H1 (cell line): ENCODE data around the gene SPG7. TPM values are rescaled to one million over a fixed set of nuclear protein-coding genes. Genes with fewer than 3 reads are reported as not detected.

Experiments used
- CTCF ChIA-PET: fragments of 300-600 bp; sonication (Branson Sonifier 250); formaldehyde crosslinking; loops from one replicate; lab custom pipeline; 2021; ENCODE audit not compliant: partially characterized antibody; lab: Charles Lee
- POLR2A ChIA-PET: fragments of 300-600 bp; sonication (Branson Sonifier 250); formaldehyde crosslinking; loops from one replicate; lab custom pipeline; 2021; ENCODE audit warnings: inconsistent platforms; ENCODE audit not compliant: partially characterized antibody; lab: Charles Lee
- DNase-seq, 2 experiments: peaks; one replicate each; pipeline versions ENCODE4 v3.0.0 to v3.0.0-alpha.2; 2010 to 2022; ENCODE audit warnings: low spot score in 2 of 2, low read depth in 1 of 2, mixed read lengths in 1 of 2
- FAIRE-seq: peaks from 2 replicates; lab custom pipeline; 2011; peaks lifted over from hg19 to GRCh38; lab: Jason Lieb, UNC
- H2AFZ ChIP-seq: 2 replicates; pipeline ENCODE4 v1.8.1; 2012; ENCODE audit warnings: low read length, inconsistent platforms
- H2AK5ac ChIP-seq: 2 replicates; pipeline ENCODE4 v1.6.1; 2013; ENCODE audit warnings: low read depth, low read length
- H2BK120ac ChIP-seq: replicated peaks from 2 replicates; pipeline ENCODE3; 2013; ENCODE audit warnings: low read depth, low read length, inconsistent platforms
- H2BK12ac ChIP-seq: 2 replicates; pipeline ENCODE4 v1.6.1; 2013; ENCODE audit warnings: low read depth, low read length
- H2BK15ac ChIP-seq: 2 replicates; pipeline ENCODE4 v1.6.1; 2013; ENCODE audit warnings: low read length
- H2BK20ac ChIP-seq: 2 replicates; pipeline ENCODE4 v1.6.1; 2013; ENCODE audit warnings: low read length
- H2BK5ac ChIP-seq: 2 replicates; pipeline ENCODE4 v1.6.1; 2013; ENCODE audit warnings: low read depth, low read length
- H3K14ac ChIP-seq: 2 replicates; pipeline ENCODE4 v1.6.1; 2013; ENCODE audit warnings: inconsistent platforms; ENCODE audit not compliant: insufficient read length
- H3K18ac ChIP-seq: 2 replicates; pipeline ENCODE4 v1.6.1; 2013; ENCODE audit warnings: low read length; ENCODE audit errors: extremely low read depth
- H3K23ac ChIP-seq: 2 replicates; pipeline ENCODE4 v1.6.1; 2013; ENCODE audit warnings: inconsistent platforms; ENCODE audit not compliant: insufficient read length
- H3K23me2 ChIP-seq: 2 replicates; pipeline ENCODE4 v1.6.1; 2013; ENCODE audit warnings: low read depth, low read length
- H3K27ac ChIP-seq: 2 replicates; pipeline ENCODE4 v1.6.1; 2011; ENCODE audit warnings: low read depth, low read length, inconsistent platforms
- H3K27me3 ChIP-seq, 4 experiments: replicated peaks in 1 of 4; 1 replicate in 1 of 4; 2 replicates in 3 of 4; pipeline versions ENCODE4 v1.6.1 to v1.8.1; 2011 to 2013; ENCODE audit warnings: low read length in 3 of 4, mild to moderate bottlenecking in 3 of 4, inconsistent platforms in 2 of 4, mixed read lengths in 2 of 4, moderate library complexity in 1 of 4; ENCODE audit not compliant: control insufficient read depth in 3 of 4, insufficient read depth in 3 of 4; ENCODE audit errors: extremely low read depth in 1 of 4
- H3K36me3 ChIP-seq, 4 experiments: 2 replicates each; pipeline versions ENCODE4 v1.6.1 to v1.8.1; 2011 to 2013; ENCODE audit warnings: mild to moderate bottlenecking in 4 of 4, low read length in 3 of 4, moderate library complexity in 2 of 4, control low read depth in 1 of 4, inconsistent platforms in 1 of 4; ENCODE audit not compliant: insufficient read depth in 4 of 4, control insufficient read depth in 2 of 4
- H3K4ac ChIP-seq: replicated peaks from 2 replicates; pipeline ENCODE3; 2013; ENCODE audit warnings: low read length, low read depth, mixed read lengths, inconsistent platforms; ENCODE audit not compliant: insufficient read length
- H3K4me1 ChIP-seq, 4 experiments: replicated peaks in 1 of 4; 1 replicate in 1 of 4; 2 replicates in 3 of 4; pipeline versions ENCODE4 v1.6.1 to v1.8.1; 2011 to 2013; ENCODE audit warnings: low read length in 3 of 4, inconsistent platforms in 2 of 4, mixed read lengths in 1 of 4; ENCODE audit not compliant: insufficient read depth in 4 of 4, control insufficient read depth in 3 of 4
- H3K4me2 ChIP-seq, 2 experiments: 2 replicates each; pipeline versions ENCODE4 v1.6.1 to v1.8.1; 2011 to 2013; ENCODE audit warnings: low read depth in 2 of 2, low read length in 2 of 2, control low read depth in 1 of 2, inconsistent platforms in 1 of 2, mild to moderate bottlenecking in 1 of 2; ENCODE audit not compliant: insufficient read depth in 1 of 2
- H3K4me3 ChIP-seq, 4 experiments: fragments of 200-600, 300-600 bp in 1 of 4; sonication (generic), shearing (Covaris generic), sonication (Bioruptor Twin) in 1 of 4; 2 replicates each; pipeline versions ENCODE4 v1.5.1 to v1.8.1; 2011 to 2016; ENCODE audit warnings: low read length in 4 of 4, low read depth in 3 of 4, control low read depth in 2 of 4, inconsistent platforms in 2 of 4, mild to moderate bottlenecking in 2 of 4, mixed read lengths in 1 of 4, moderate library complexity in 1 of 4; ENCODE audit not compliant: insufficient read depth in 2 of 4; ENCODE audit errors: extremely low read depth in 1 of 4
- H3K56ac ChIP-seq: replicated peaks from 2 replicates; pipeline ENCODE3; 2013; ENCODE audit warnings: low read depth, mild to moderate bottlenecking, mixed read lengths, low read length, inconsistent platforms; ENCODE audit not compliant: insufficient read length
- H3K79me1 ChIP-seq: 2 replicates; pipeline ENCODE4 v1.6.1; 2013; ENCODE audit warnings: low read depth, low read length, control low read depth
- H3K79me2 ChIP-seq, 2 experiments: 2 replicates each; pipeline versions ENCODE4 v1.6.1 to v1.8.1; 2012 to 2013; ENCODE audit warnings: low read length in 2 of 2, mild to moderate bottlenecking in 2 of 2, inconsistent platforms in 1 of 2; ENCODE audit not compliant: insufficient read depth in 2 of 2, control insufficient read depth in 1 of 2
- H3K9ac ChIP-seq, 4 experiments: replicated peaks in 1 of 4; 1 replicate in 1 of 4; 2 replicates in 3 of 4; pipeline versions ENCODE4 v1.6.1 to v1.8.1; 2011 to 2013; ENCODE audit warnings: low read depth in 3 of 4, low read length in 3 of 4, control low read depth in 2 of 4, mild to moderate bottlenecking in 2 of 4, moderate library complexity in 2 of 4, inconsistent platforms in 1 of 4; ENCODE audit errors: extremely low read depth in 1 of 4
- H3K9me3 ChIP-seq, 2 experiments: 2 replicates each; pipeline versions ENCODE4 v1.6.1 to v1.8.1; 2012 to 2013; ENCODE audit warnings: mild to moderate bottlenecking in 2 of 2, moderate library complexity in 2 of 2, control low read depth in 1 of 2, inconsistent platforms in 1 of 2, low read depth in 1 of 2, low read length in 1 of 2, mixed read lengths in 1 of 2; ENCODE audit not compliant: insufficient read depth in 2 of 2
- H4K20me1 ChIP-seq, 2 experiments: replicated peaks in 1 of 2; 2 replicates each; pipeline versions ENCODE3 to v1.8.1; 2011 to 2013; ENCODE audit warnings: inconsistent platforms in 2 of 2, low read length in 2 of 2, mild to moderate bottlenecking in 1 of 2; ENCODE audit not compliant: insufficient read depth in 2 of 2, control insufficient read depth in 1 of 2
- H4K5ac ChIP-seq: 2 replicates; pipeline ENCODE4 v1.6.1; 2013; ENCODE audit warnings: low read length, low read depth, mixed read lengths, inconsistent platforms; ENCODE audit not compliant: insufficient read length
- H4K8ac ChIP-seq: 2 replicates; pipeline ENCODE4 v1.8.0; 2013; ENCODE audit warnings: mild to moderate bottlenecking, moderate library complexity, low read length, inconsistent platforms; ENCODE audit not compliant: insufficient read depth; ENCODE audit errors: extremely low read depth
- H4K91ac ChIP-seq: replicated peaks from 2 replicates; pipeline ENCODE3; 2013; ENCODE audit warnings: low read length, mixed read lengths, inconsistent platforms; ENCODE audit not compliant: insufficient read length
- CTCF ChIP-seq, 3 experiments: IDR thresholded peaks; 1 replicate in 2 of 3; 2 replicates in 1 of 3; pipeline versions ENCODE4 v1.5.1 to v1.6.1; 2011; ENCODE audit warnings: low read length in 3 of 3, mild to moderate bottlenecking in 3 of 3, inconsistent platforms in 2 of 3, low read depth in 1 of 3, moderate library complexity in 1 of 3; ENCODE audit not compliant: insufficient read depth in 1 of 3; ENCODE audit errors: control extremely low read depth in 1 of 3
- EGR1 ChIP-seq: IDR thresholded peaks from 2 replicates; pipeline ENCODE4 v1.6.1; 2011; ENCODE audit warnings: low read depth, low read length, borderline replicate concordance
- FOSL1 ChIP-seq: IDR thresholded peaks from 2 replicates; pipeline ENCODE4 v1.6.1; 2011; ENCODE audit warnings: mild to moderate bottlenecking, low read depth, low read length, moderate library complexity; ENCODE audit not compliant: insufficient read depth
- GTF2F1 ChIP-seq: IDR thresholded peaks from 2 replicates; pipeline ENCODE4 v1.6.1; 2012; ENCODE audit warnings: low read depth, low read length, improper control_type of control experiment, borderline replicate concordance
- KDM1A ChIP-seq: fragments of 200-600, 300-600 bp; sonication (generic); IDR thresholded peaks from 2 replicates; pipeline ENCODE4 v1.7.1; 2016; ENCODE audit warnings: mild to moderate bottlenecking, low read length, borderline replicate concordance
- MAX ChIP-seq: IDR thresholded peaks from 2 replicates; pipeline ENCODE4 v1.6.1; 2012; ENCODE audit warnings: inconsistent platforms
- NANOG ChIP-seq: IDR thresholded peaks from 2 replicates; pipeline ENCODE4 v1.6.1; 2011; ENCODE audit warnings: low read length, low read depth, mild to moderate bottlenecking, inconsistent platforms; ENCODE audit not compliant: insufficient read depth, poor library complexity, severe bottlenecking
- RNF2 ChIP-seq: fragments of 200-900, 300-1000 bp; sonication (generic); IDR thresholded peaks from 2 replicates; pipeline ENCODE4 v1.7.1; 2016; ENCODE audit warnings: borderline replicate concordance, low read depth, mild to moderate bottlenecking, antibody characterized with exemption, low read length; ENCODE audit not compliant: poor library complexity, severe bottlenecking; ENCODE audit errors: missing control alignments
- WGBS, 2 experiments: shearing (Covaris generic) in 1 of 2; methylation state at CpG; one replicate each; pipeline versions ENCODE4 v1.1.6 to v1.1.7; 2013 to 2015; ENCODE audit warnings: low lambda C conversion rate in 2 of 2, mixed read lengths in 2 of 2, inconsistent platforms in 1 of 2, low coverage in 1 of 2, missing lambda C conversion rate in 1 of 2; ENCODE audit not compliant: insufficient replicate concordance in 2 of 2, insufficient coverage in 1 of 2, insufficient read length in 1 of 2; ENCODE audit errors: extremely low coverage in 1 of 2, missing lambda C conversion rate in 1 of 2; 5-methylcytosine and 5-hydroxymethylcytosine counted together
- polyA plus RNA-seq, 7 experiments: library from polyadenylated mRNA; depleted of rRNA in 3 of 7; stranded (reverse) in 5 of 7; unstranded in 2 of 7; fragments of >200 nt in 5 of 7; fragments of 200-250 nt in 2 of 7; gene quantifications; 1 replicate in 5 of 7; 2 replicates in 1 of 7; 4 replicates in 1 of 7; pipeline versions ENCODE4 v1.2.1 to v1.2.3, GENCODE V29; 2011 to 2013; ENCODE audit warnings: missing spikeins in 2 of 7, mixed read lengths in 2 of 7
- total RNA-seq: library from RNA; stranded (reverse); fragmentation: NEBNext Ultra II Directional; extraction: Animal tissue kit (Norgen Biotek cat#: 25700); gene quantifications from 2 replicates; pipeline ENCODE4 v1.2.1, GENCODE V29; 2021

Gene SPG7
- total and polyA plus RNA-seq, 2 of the 8 experiments (the other 6 are each of a cell fraction or from before 2014, with no cell fraction given): 72.1 to 113 TPM

- Histone ChIP-seq H3K23ac (no peak overlapping the region), H3K4me2 (no peak overlapping the region), H3K4me3 (no peak overlapping the region), H3K9ac (no peak overlapping the region), H3K23me2 (no peaks in the 10 kb centered on the region), H4K5ac (no peak overlapping the region), H3K79me2 (peaks cover 3 to 42% of the 10 kb centered on the region in 2 experiments; a peak in 3 of 4 replicates), H3K14ac (no peak overlapping the region), H2BK12ac (no peak overlapping the region), H2BK20ac (no peak overlapping the region), H4K8ac (no peak overlapping the region), H2AFZ (no peak overlapping the region), H2BK15ac (no peak overlapping the region), H2BK120ac (no peak overlapping the region), H3K79me1 (peaks cover 7% of the 10 kb centered on the region), H3K27ac (no peak overlapping the region), H3K18ac (no peak overlapping the region), H3K4me1 (no peaks in the 10 kb centered on the region; a peak in 1 of 7 replicates), H4K20me1 (peaks cover 7 to 11% of the 10 kb centered on the region in 2 experiments), H4K91ac (no peak overlapping the region), H2BK5ac (no peak overlapping the region), H3K27me3 (no peaks in the 10 kb centered on the region), H3K4ac (no peak overlapping the region), H3K36me3 (peaks cover 13 to 47% (median 35%) of the 10 kb centered on the region in 4 experiments), H3K56ac (no peak overlapping the region), H3K9me3 (no peaks in the 10 kb centered on the region), H2AK5ac (no peak overlapping the region)
- POLR2A ChIA-PET: no interaction called here
- 88% methylated on average over 15 of the region's 15 CpGs; no CpG with 5 or more reads in 1 of the 2 experiments for WGBS, 2 experiments
- CTCF ChIA-PET: no interaction called here
- DNase-seq: no peak
- TF ChIP-seq NANOG: no peak
- no peak for TF ChIP-seq CTCF (IDR thresholded peaks at IDR 0.05; ENCODE audit: control extremely low read depth in 1 of 3, insufficient read depth in 1 of 3, low read depth in 1 of 3, low read length in 3 of 3)
- no peak for TF ChIP-seq MAX
- TF ChIP-seq KDM1A: no peak
- TF ChIP-seq RNF2: no peak
- TF ChIP-seq FOSL1: no peak
- TF ChIP-seq EGR1: no peak
- no peak for TF ChIP-seq GTF2F1
- FAIRE-seq: no peak
These were observed 11.7 kb downstream of the SPG7 start for GRCh38 chr16:89519881-89520280.
